ENCODE data around the gene PID1.

PID1 gene

GRCh38 chr2:229240984-229241491 is 30.0 kb downstream of the PID1 start:
- no peak overlapping the region for H3K4me3 ChIP-seq (ENCODE audit: control insufficient read depth, low read depth, low read length)
- no peak for DNase-seq (ENCODE audit: low read depth)
- no peak for TF ChIP-seq CTCF (conservative IDR thresholded peaks at IDR 0.05; ENCODE audit: control insufficient read depth, insufficient read depth, low read depth, low read length)

- no peak for TF ChIP-seq CTCF (conservative IDR thresholded peaks at IDR 0.05; ENCODE audit: control insufficient read depth, insufficient read depth, low read depth, low read length)
- no peak for DNase-seq (ENCODE audit: low read depth)
- no peak overlapping the region for H3K4me3 ChIP-seq (ENCODE audit: control insufficient read depth, low read depth, low read length)
These were observed 32.1 kb downstream of the PID1 start for GRCh38 chr2:229239021-229239420.

- no peak for TF ChIP-seq CTCF (conservative IDR thresholded peaks at IDR 0.05; ENCODE audit: control insufficient read depth, insufficient read depth, low read depth, low read length)
These were observed 33.8 kb downstream of the PID1 start for GRCh38 chr2:229237270-229237669.

GRCh38 chr2:229235131-229235914 is 35.8 kb downstream of the PID1 start:
- peak; percentile 40 for DNase-seq (ENCODE audit: low read depth)
- no peak for TF ChIP-seq CTCF (conservative IDR thresholded peaks at IDR 0.05; ENCODE audit: control insufficient read depth, insufficient read depth, low read depth, low read length)

More at GRCh38 chr2:229237270-229237669, 33.8 kb downstream of the PID1 start:
- no peak overlapping the region for H3K4me3 ChIP-seq (ENCODE audit: control insufficient read depth, low read depth, low read length)
- no peak for DNase-seq (ENCODE audit: low read depth)

GRCh38 chr2:229231885-229232284 is 39.2 kb downstream of the PID1 start:
- no peak for DNase-seq (ENCODE audit: low read depth)
- H3K4me3 ChIP-seq (ENCODE audit: control insufficient read depth, low read depth, low read length), result no peak overlapping the region
- TF ChIP-seq CTCF (conservative IDR thresholded peaks at IDR 0.05; ENCODE audit: control insufficient read depth, insufficient read depth, low read depth, low read length), result no peak

More at GRCh38 chr2:229235131-229235914, 35.8 kb downstream of the PID1 start:
- no peak overlapping the region for H3K4me3 ChIP-seq (ENCODE audit: control insufficient read depth, low read depth, low read length)

GRCh38 chr2:229231328-229231868 is 39.7 kb downstream of the PID1 start:
- TF ChIP-seq CTCF (conservative IDR thresholded peaks at IDR 0.05; ENCODE audit: control insufficient read depth, insufficient read depth, low read depth, low read length), result no peak

More at GRCh38 chr2:229231328-229231868, 39.7 kb downstream of the PID1 start:
- no peak overlapping the region for H3K4me3 ChIP-seq (ENCODE audit: control insufficient read depth, low read depth, low read length)
- DNase-seq (ENCODE audit: low read depth), result no peak
